K562 (cell line): ENCODE results near the gene CLDND2. TPM values are rescaled to one million over a fixed set of nuclear protein-coding genes. Genes with fewer than 3 reads are reported as not detected.
A peak's percentile ranks its signal among the peaks of the same experiment; 100 is the strongest.

Experiments used
- ATAC-seq: fragments of 200-7000 bp; cut with Tn5 transposase; 3 replicates; pipeline ENCODE4 v1.9.1; 2020; ENCODE audit warnings: moderate library complexity
- BruUV-seq: library from RNA; stranded (reverse); fragments of 400-500 nt; replicated peaks from 2 replicates; lab custom pipeline; 2021; lab: Mats Ljungman, UMichigan
- CTCF ChIA-PET: fragments of 300-600 bp; formaldehyde crosslinking; extraction: SDS; loops from one replicate; lab custom pipeline; 2021; ENCODE audit warnings: low intra/inter-chr PET ratio; lab: Yijun Ruan, JAX
- POLR2A ChIA-PET: fragments of 300-600, 350-650 bp; sonication (Branson Sonifier 250); formaldehyde crosslinking; extraction: SDS; loops from one replicate; lab custom pipeline; 2021; ENCODE audit warnings: antibody characterized with exemption, inconsistent platforms; lab: Yijun Ruan, JAX
- DNase-seq, 4 experiments: peaks; one replicate each; pipeline versions ENCODE4 v3.0.0 to v3.0.0-alpha.2; 2011 to 2018; ENCODE audit warnings: low spot score in 3 of 4, mixed read lengths in 3 of 4; ENCODE audit errors: extremely low read depth in 1 of 4
- FAIRE-seq: peaks from 2 replicates; lab custom pipeline; 2011; peaks lifted over from hg19 to GRCh38; lab: Jason Lieb, UNC
- H2AFZ ChIP-seq: 2 replicates; pipeline ENCODE4 v1.6.0; 2011; ENCODE audit warnings: low read depth, low read length, control low read depth, inconsistent platforms
- H3K27ac ChIP-seq: fragments of 200-600 bp; 3 replicates; pipeline ENCODE4 v1.8.0; 2011; ENCODE audit warnings: low read depth, mild to moderate bottlenecking, control low read depth, inconsistent platforms, low read length, moderate library complexity, mixed read lengths; ENCODE audit errors: extremely low read depth
- H3K27me3 ChIP-seq, 2 experiments: fragments of 300-600 bp in 1 of 2; 2 replicates in 1 of 2; 3 replicates in 1 of 2; pipeline versions ENCODE4 v1.6.0 to v1.8.0; 2011; ENCODE audit warnings: inconsistent platforms in 2 of 2, low read length in 2 of 2, mild to moderate bottlenecking in 1 of 2, mixed read lengths in 1 of 2, moderate library complexity in 1 of 2; ENCODE audit not compliant: control insufficient read depth in 2 of 2, insufficient read depth in 2 of 2
- H3K36me3 ChIP-seq: fragments of 300-600 bp; 3 replicates; pipeline ENCODE4 v1.8.0; 2011; ENCODE audit warnings: mild to moderate bottlenecking, low read length, inconsistent platforms; ENCODE audit not compliant: control insufficient read depth, insufficient read depth
- H3K4me1 ChIP-seq, 2 experiments: fragments of 200-600 bp in 1 of 2; replicated peaks in 1 of 2; 2 replicates in 1 of 2; 3 replicates in 1 of 2; pipeline versions ENCODE4 v1.5.1 to v1.8.0; 2011; ENCODE audit warnings: inconsistent platforms in 2 of 2, low read length in 2 of 2, mild to moderate bottlenecking in 1 of 2, mixed read lengths in 1 of 2, moderate library complexity in 1 of 2; ENCODE audit not compliant: control insufficient read depth in 2 of 2, insufficient read depth in 2 of 2
- H3K4me2 ChIP-seq: 2 replicates; pipeline ENCODE4 v1.6.1; 2011; ENCODE audit warnings: low read length, control low read depth, inconsistent platforms, mixed read lengths; ENCODE audit not compliant: insufficient read depth
- H3K4me3 ChIP-seq: fragments of 200-600 bp; sonication (generic), shearing (Covaris generic); 2 replicates; pipeline ENCODE4 v1.5.1; 2016; ENCODE audit warnings: control low read depth, inconsistent platforms
- H3K79me2 ChIP-seq: fragments of 200-600 bp; 3 replicates; pipeline ENCODE4 v1.8.0; 2011; ENCODE audit warnings: low read length, inconsistent platforms; ENCODE audit not compliant: control insufficient read depth, insufficient read depth
- H3K9ac ChIP-seq, 2 experiments: 2 replicates each; pipeline versions ENCODE4 v1.6.0 to v1.6.1; 2011; ENCODE audit warnings: low read depth in 2 of 2, low read length in 2 of 2, control low read depth in 1 of 2, inconsistent platforms in 1 of 2, mild to moderate bottlenecking in 1 of 2, mixed read lengths in 1 of 2; ENCODE audit not compliant: insufficient read depth in 1 of 2
- H3K9me1 ChIP-seq: one replicate; pipeline ENCODE4 v1.6.0; 2011; ENCODE audit warnings: inconsistent platforms, mild to moderate bottlenecking, low read length, moderate library complexity; ENCODE audit not compliant: control insufficient read depth, insufficient read depth
- H3K9me3 ChIP-seq: replicated peaks from 2 replicates; pipeline ENCODE4 v1.5.1; 2011; ENCODE audit warnings: low read depth, low read length, inconsistent platforms; ENCODE audit not compliant: control insufficient read depth, insufficient read depth
- H4K20me1 ChIP-seq: replicated peaks from 2 replicates; pipeline ENCODE4 v1.6.1; 2011; ENCODE audit warnings: low read length, inconsistent platforms, mixed read lengths; ENCODE audit not compliant: control insufficient read depth, insufficient read depth
- DMBX1 ChIP-seq: fragments of 250-450 bp; sonication (Bioruptor Pico); IDR thresholded peaks from 2 replicates; pipeline ENCODE4 v1.8.0; 2022; ENCODE audit warnings: inconsistent platforms, mild to moderate bottlenecking, moderate library complexity, borderline replicate concordance
- GTF3C2 ChIP-seq: IDR thresholded peaks from 3 replicates; pipeline ENCODE4 v1.6.1; 2011; ENCODE audit warnings: borderline replicate concordance, mild to moderate bottlenecking, moderate library complexity; ENCODE audit not compliant: insufficient read length; ENCODE audit errors: extremely low read depth
- JUND ChIP-seq, 2 experiments: IDR thresholded peaks; 2 replicates in 1 of 2; 3 replicates in 1 of 2; pipeline ENCODE4 v1.6.1; 2011; ENCODE audit warnings: borderline replicate concordance in 2 of 2, low read depth in 2 of 2, low read length in 2 of 2, improper control_type of control experiment in 1 of 2, missing biosample characterization in 1 of 2, missing genetic modification characterization in 1 of 2, missing genetic modification reagents in 1 of 2
- KAT7 ChIP-seq: sonication (generic); formaldehyde crosslinking; IDR thresholded peaks from 2 replicates; pipeline ENCODE4 v1.8.0; 2022; ENCODE audit warnings: missing genetic modification reagents, mild to moderate bottlenecking, borderline replicate concordance
- MECOM ChIP-seq: fragments of 250-450 bp; sonication (Bioruptor Pico); IDR thresholded peaks from 2 replicates; pipeline ENCODE4 v1.8.0; 2022; ENCODE audit warnings: inconsistent platforms
- MEF2A ChIP-seq: IDR thresholded peaks from 2 replicates; pipeline ENCODE4 v1.6.1; 2011; ENCODE audit warnings: low read depth, mild to moderate bottlenecking, low read length, moderate library complexity; ENCODE audit not compliant: control insufficient read depth
- RBM15 ChIP-seq: fragments of 200-400 bp; formaldehyde crosslinking; IDR thresholded peaks from 2 replicates; pipeline ENCODE4 v1.6.1; 2018; ENCODE audit warnings: mild to moderate bottlenecking, low read length, moderate library complexity; ENCODE audit not compliant: insufficient read depth
- ZNF24 ChIP-seq: fragments of 450-650 bp; IDR thresholded peaks from 2 replicates; pipeline ENCODE4 v1.6.1; 2016
- WGBS: fragments of 100-300 bp; shearing (Covaris generic); methylation state at CpG from one replicate; pipeline ENCODE4 v1.1.6; 2016; ENCODE audit warnings: low coverage, mixed read lengths; ENCODE audit not compliant: insufficient coverage; ENCODE audit errors: missing lambda C conversion rate; 5-methylcytosine and 5-hydroxymethylcytosine counted together
- in situ Hi-C: fragments of 300-500 bp; cut with MboI; formaldehyde crosslinking; loops from 4 replicates; pipeline ENCODE4 v1.15.0; 2018; ENCODE audit warnings: inconsistent platforms, mixed read lengths
- intact Hi-C: fragments of 100-400 bp; cut with micrococcal nuclease; formaldehyde crosslinking; loops from 2 replicates; pipeline ENCODE4 v1.14.2; 2022
- polyA plus RNA-seq, 8 experiments: library from polyadenylated mRNA; depleted of rRNA in 4 of 8; stranded (reverse) in 5 of 8; unstranded in 3 of 8; fragments of >200 nt; fragmentation: Nextera tagmentation in 2 of 8; fragmentation: Illumina TruSeq in 1 of 8; extraction: Ambion mirVana in 2 of 8; extraction: Trizol in 1 of 8; gene quantifications; 2 replicates each; pipeline versions ENCODE4 v1.2.1 to v1.2.3, GENCODE V29; 2011 to 2014; ENCODE audit warnings: inconsistent platforms in 1 of 8, missing spikeins in 1 of 8
- total RNA-seq, 7 experiments: library from RNA; depleted of rRNA in 6 of 7; stranded (reverse); fragments of >200 nt in 6 of 7; fragmentation: Illumina TruSeq in 2 of 7; extraction: Trizol in 2 of 7; gene quantifications; 2 replicates each; pipeline versions ENCODE4 v1.2.1 to v1.2.3, GENCODE V29; 2011 to 2021; ENCODE audit warnings: low replicate concordance in 1 of 7
- TF ChIP-seq, protein P1 (sequence below): fragments of 450-650 bp; IDR thresholded peaks from 2 replicates; pipeline ENCODE4 v1.6.1; 2014; ENCODE audit warnings: low read depth, mild to moderate bottlenecking, moderate library complexity, borderline replicate concordance

The CLDND2 gene
- total and polyA plus RNA-seq, 9 of the 15 experiments (the other 6 are each of a cell fraction or from before 2014, with no cell fraction given), result 0.45 to 4.0 (median 1.2) TPM; not detected in 3

GRCh38 chr19:51337861-51338562, 30.8 kb downstream of the CLDND2 start:
- H3K9ac ChIP-seq, result peak overlapping the region; percentile 58 to 72; a peak in 2 of 4 replicates
- ChIA-PET CTCF (interaction anchor here (0.6 to 2.4 kb wide), 5 partner anchors 70 to 446 kb away, joined by 3 to 14 read pairs (median 4); no protein-coding TSS in a partner anchor), POLR2A (interaction anchor here (0.5 to 0.6 kb wide), 2 partner anchors 210 to 440 kb away, joined by 3 to 4 read pairs; no protein-coding TSS in a partner anchor)
- intact Hi-C loops, result loop anchor here (1.0 to 5.0 kb wide), 4 partner anchors 42 to 469 kb away; no protein-coding TSS in a partner anchor
- BruUV-seq, result TSS peak; percentile 61
- peaks cover 26 to 41% of the 10 kb centered on the region in 2 experiments; a peak in 4 of 5 replicates for H3K4me1 ChIP-seq
- no peaks in the 10 kb centered on the region for H3K9me1 ChIP-seq
- no peak overlapping the region for H3K4me3 ChIP-seq
- DNase-seq (no peak), ATAC-seq (no peak), FAIRE-seq (no peak)
- H3K36me3 ChIP-seq, result no peaks in the 10 kb centered on the region
- WGBS, result 85% methylated on average over 14 of the region's 19 CpGs
- H3K9me3 ChIP-seq, result no peaks in the 10 kb centered on the region
- H3K79me2 ChIP-seq, result no peaks in the 10 kb centered on the region
- H4K20me1 ChIP-seq, result no peaks in the 10 kb centered on the region
- no peaks in the 10 kb centered on the region for H3K27me3 ChIP-seq
- H2AFZ ChIP-seq, result peak overlapping the region; percentile 98
- peak overlapping the region; percentile 76 for H3K27ac ChIP-seq
- peak overlapping the region; percentile 99 for H3K4me2 ChIP-seq
- in situ Hi-C loops, result loop anchor here (5.0 kb wide), 1 partner anchor 324 kb away; no protein-coding TSS in a partner anchor
- TF ChIP-seq ZNF24 (peak; percentile 87), MEF2A (no peak), KAT7 (CRISPR knock-in tag) (no peak), GTF3C2 (peak; percentile 47), RBM15 (no peak), JUND (IDR thresholded peaks at IDR 0.05; ENCODE audit: borderline replicate concordance, low read depth, low read length) (no peak), JUND (tag; IDR thresholded peaks at IDR 0.05; ENCODE audit: borderline replicate concordance, low read depth, low read length) (no peak), MECOM (CRISPR knock-in tag) (no peak), DMBX1 (CRISPR knock-in tag) (no peak)
- TF ChIP-seq, protein P1, sequence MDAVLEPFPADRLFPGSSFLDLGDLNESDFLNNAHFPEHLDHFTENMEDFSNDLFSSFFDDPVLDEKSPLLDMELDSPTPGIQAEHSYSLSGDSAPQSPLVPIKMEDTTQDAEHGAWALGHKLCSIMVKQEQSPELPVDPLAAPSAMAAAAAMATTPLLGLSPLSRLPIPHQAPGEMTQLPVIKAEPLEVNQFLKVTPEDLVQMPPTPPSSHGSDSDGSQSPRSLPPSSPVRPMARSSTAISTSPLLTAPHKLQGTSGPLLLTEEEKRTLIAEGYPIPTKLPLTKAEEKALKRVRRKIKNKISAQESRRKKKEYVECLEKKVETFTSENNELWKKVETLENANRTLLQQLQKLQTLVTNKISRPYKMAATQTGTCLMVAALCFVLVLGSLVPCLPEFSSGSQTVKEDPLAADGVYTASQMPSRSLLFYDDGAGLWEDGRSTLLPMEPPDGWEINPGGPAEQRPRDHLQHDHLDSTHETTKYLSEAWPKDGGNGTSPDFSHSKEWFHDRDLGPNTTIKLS, result no peak
